HepG2 (cell line): ENCODE measurements around the gene RBBP8NL. TPM values are rescaled to one million over a fixed set of nuclear protein-coding genes. Genes with fewer than 3 reads are reported as not detected.

Experiments used
- BORCS8-MEF2B ChIP-seq: sonication (generic); formaldehyde crosslinking; IDR thresholded peaks from 2 replicates; pipeline ENCODE4 v1.8.0; 2022; ENCODE audit warnings: mild to moderate bottlenecking, missing genetic modification reagents
- EP300 ChIP-seq, 3 experiments: sonication (generic) in 1 of 3; formaldehyde crosslinking in 1 of 3; IDR thresholded peaks; 2 replicates each; pipeline versions ENCODE4 v1.5.1 to v1.6.1; 2011 to 2020; ENCODE audit warnings: low read depth in 2 of 3, low read length in 2 of 3, borderline replicate concordance in 1 of 3, improper control_type of control experiment in 1 of 3, mild to moderate bottlenecking in 1 of 3, missing genetic modification reagents in 1 of 3, moderate library complexity in 1 of 3
- KLF12 ChIP-seq: sonication (generic); formaldehyde crosslinking; IDR thresholded peaks from 2 replicates; pipeline ENCODE4 v1.4.0; 2020; ENCODE audit warnings: missing genetic modification reagents, borderline replicate concordance
- MEF2D ChIP-seq: sonication (generic); formaldehyde crosslinking; IDR thresholded peaks from 2 replicates; pipeline ENCODE4 v1.5.1; 2020; ENCODE audit warnings: mild to moderate bottlenecking, missing genetic modification reagents
- MIXL1 ChIP-seq: IDR thresholded peaks from 2 replicates; pipeline ENCODE4 v1.6.1; 2016
- NAIF1 ChIP-seq: sonication (generic); formaldehyde crosslinking; IDR thresholded peaks from 2 replicates; pipeline ENCODE4 v1.5.0; 2020; ENCODE audit warnings: mild to moderate bottlenecking, missing genetic modification reagents, borderline replicate concordance
- PCBP1 ChIP-seq: fragments of 200-400 bp; formaldehyde crosslinking; IDR thresholded peaks from 2 replicates; pipeline ENCODE4 v1.6.1; 2017; ENCODE audit warnings: mild to moderate bottlenecking, low read depth, low read length, borderline replicate concordance
- SMC3 ChIP-seq: IDR thresholded peaks from 2 replicates; pipeline ENCODE4 v1.6.1; 2011; ENCODE audit warnings: low read length, improper control_type of control experiment
- ZNF430 ChIP-seq: sonication (generic); formaldehyde crosslinking; IDR thresholded peaks from 2 replicates; pipeline ENCODE4 v1.9.0; 2021; ENCODE audit warnings: mild to moderate bottlenecking, missing genetic modification reagents
- ZNF446 ChIP-seq: sonication (generic); formaldehyde crosslinking; IDR thresholded peaks from 2 replicates; pipeline ENCODE4 v1.5.0; 2020; ENCODE audit warnings: mild to moderate bottlenecking, missing genetic modification reagents
- ZNF552 ChIP-seq: sonication (generic); formaldehyde crosslinking; IDR thresholded peaks from 2 replicates; pipeline ENCODE4 v1.9.0; 2022; ENCODE audit warnings: missing genetic modification reagents, mild to moderate bottlenecking, borderline replicate concordance
- ZNF629 ChIP-seq: sonication (generic); formaldehyde crosslinking; conservative IDR thresholded peaks from 2 replicates; pipeline ENCODE4 v1.5.0; 2020; ENCODE audit warnings: missing genetic modification reagents
- ZNF839 ChIP-seq: sonication (generic); formaldehyde crosslinking; IDR thresholded peaks from 2 replicates; pipeline ENCODE4 v1.4.0; 2020; ENCODE audit warnings: missing genetic modification reagents, mild to moderate bottlenecking, borderline replicate concordance
- polyA plus RNA-seq, 8 experiments: library from polyadenylated mRNA; depleted of rRNA in 3 of 8; stranded (reverse) in 7 of 8; unstranded in 1 of 8; fragments of >200 nt; fragmentation: Illumina TruSeq in 4 of 8; extraction: Trizol in 4 of 8; gene quantifications; 2 replicates each; pipeline versions ENCODE4 v1.2.1 to v1.2.3, GENCODE V29; 2011 to 2016; ENCODE audit warnings: low read depth in 4 of 8, missing spikeins in 1 of 8, mixed read lengths in 1 of 8; ENCODE audit not compliant: insufficient read depth in 1 of 8
- total RNA-seq, 5 experiments: library from RNA; depleted of rRNA; stranded (reverse); fragments of >200 nt; fragmentation: Illumina TruSeq; extraction: Trizol; gene quantifications; 2 replicates each; pipeline ENCODE4 v1.2.3, GENCODE V29; 2016; ENCODE audit warnings: low read depth in 1 of 5
- TF ChIP-seq, protein P1 (sequence below), 2 experiments: sonication (generic) in 1 of 2; formaldehyde crosslinking in 1 of 2; IDR thresholded peaks; 2 replicates each; pipeline versions ENCODE4 v1.5.1 to v1.6.1; 2011 to 2020; ENCODE audit warnings: borderline replicate concordance in 1 of 2, low read depth in 1 of 2, low read length in 1 of 2, mild to moderate bottlenecking in 1 of 2, missing genetic modification reagents in 1 of 2, moderate library complexity in 1 of 2
- TF ChIP-seq, protein P2 (sequence below): sonication (generic); formaldehyde crosslinking; IDR thresholded peaks from 2 replicates; pipeline ENCODE4 v1.8.0; 2022; ENCODE audit warnings: mild to moderate bottlenecking, missing genetic modification reagents
- TF ChIP-seq, protein P3 (sequence below): sonication (generic); formaldehyde crosslinking; IDR thresholded peaks from 2 replicates; pipeline ENCODE4 v1.5.0; 2020; ENCODE audit warnings: mild to moderate bottlenecking, missing genetic modification reagents
- TF ChIP-seq, protein P4 (sequence below): sonication (generic); formaldehyde crosslinking; IDR thresholded peaks from 2 replicates; pipeline ENCODE4 v1.5.0; 2020; ENCODE audit warnings: mild to moderate bottlenecking, missing genetic modification reagents
- TF ChIP-seq, protein P5 (sequence below): sonication (generic); formaldehyde crosslinking; IDR thresholded peaks from 2 replicates; pipeline ENCODE4 v1.9.0; 2022; ENCODE audit warnings: low read depth, missing genetic modification reagents

RBBP8NL gene
- total and polyA plus RNA-seq, 2 of the 13 experiments (the other 11 are each of a cell fraction or from before 2014, with no cell fraction given) = 0.69 to 0.86 TPM

DNA sequence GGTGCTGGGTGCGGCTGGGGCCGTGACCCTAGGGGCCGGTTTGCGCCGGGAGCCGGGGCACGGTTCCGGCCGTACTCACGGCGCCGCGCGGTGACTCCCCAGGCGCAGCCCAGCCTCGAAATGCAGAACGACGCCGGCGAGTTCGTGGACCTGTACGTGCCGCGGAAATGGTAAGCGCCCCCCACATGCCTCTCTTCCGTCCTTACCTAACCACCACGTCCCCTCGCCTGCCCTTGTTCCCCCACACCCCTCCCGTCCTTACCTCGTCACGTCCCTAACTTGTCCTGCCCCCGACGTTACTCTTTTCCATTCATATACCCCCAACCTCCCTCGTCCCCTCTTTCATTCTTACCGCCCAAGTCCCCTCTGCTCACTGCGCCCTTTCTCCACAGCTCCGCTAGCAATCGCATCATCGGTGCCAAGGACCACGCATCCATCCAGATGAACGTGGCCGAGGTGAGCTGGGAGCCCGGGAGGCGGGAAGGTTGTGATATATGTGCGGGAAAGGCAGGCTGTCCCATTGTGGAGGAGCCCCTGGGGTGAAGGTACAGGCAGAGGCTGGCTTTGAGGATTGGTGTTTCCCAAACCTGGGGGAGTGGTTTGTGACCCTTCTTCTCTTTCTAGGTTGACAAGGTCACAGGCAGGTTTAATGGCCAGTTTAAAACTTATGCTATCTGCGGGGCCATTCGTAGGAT is 40.0 kb downstream of the RBBP8NL start (continued):
- TF ChIP-seq, protein P1, sequence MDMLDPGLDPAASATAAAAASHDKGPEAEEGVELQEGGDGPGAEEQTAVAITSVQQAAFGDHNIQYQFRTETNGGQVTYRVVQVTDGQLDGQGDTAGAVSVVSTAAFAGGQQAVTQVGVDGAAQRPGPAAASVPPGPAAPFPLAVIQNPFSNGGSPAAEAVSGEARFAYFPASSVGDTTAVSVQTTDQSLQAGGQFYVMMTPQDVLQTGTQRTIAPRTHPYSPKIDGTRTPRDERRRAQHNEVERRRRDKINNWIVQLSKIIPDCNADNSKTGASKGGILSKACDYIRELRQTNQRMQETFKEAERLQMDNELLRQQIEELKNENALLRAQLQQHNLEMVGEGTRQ (IDR thresholded peaks at IDR 0.05; ENCODE audit: low read depth, low read length) = no peak
- TF ChIP-seq, protein P1 (CRISPR knock-in tag; IDR thresholded peaks at IDR 0.05; ENCODE audit: borderline replicate concordance) = no peak
- no peak; the same call in 1 of the 2 replicates for TF ChIP-seq MEF2D (CRISPR knock-in tag)
- TF ChIP-seq ZNF446 (CRISPR knock-in tag) = no peak; the same call in 1 of the 2 replicates
- TF ChIP-seq, protein P2, sequence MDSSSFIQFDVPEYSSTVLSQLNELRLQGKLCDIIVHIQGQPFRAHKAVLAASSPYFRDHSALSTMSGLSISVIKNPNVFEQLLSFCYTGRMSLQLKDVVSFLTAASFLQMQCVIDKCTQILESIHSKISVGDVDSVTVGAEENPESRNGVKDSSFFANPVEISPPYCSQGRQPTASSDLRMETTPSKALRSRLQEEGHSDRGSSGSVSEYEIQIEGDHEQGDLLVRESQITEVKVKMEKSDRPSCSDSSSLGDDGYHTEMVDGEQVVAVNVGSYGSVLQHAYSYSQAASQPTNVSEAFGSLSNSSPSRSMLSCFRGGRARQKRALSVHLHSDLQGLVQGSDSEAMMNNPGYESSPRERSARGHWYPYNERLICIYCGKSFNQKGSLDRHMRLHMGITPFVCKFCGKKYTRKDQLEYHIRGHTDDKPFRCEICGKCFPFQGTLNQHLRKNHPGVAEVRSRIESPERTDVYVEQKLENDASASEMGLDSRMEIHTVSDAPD (CRISPR knock-in tag) = no peak
- TF ChIP-seq, protein P3, sequence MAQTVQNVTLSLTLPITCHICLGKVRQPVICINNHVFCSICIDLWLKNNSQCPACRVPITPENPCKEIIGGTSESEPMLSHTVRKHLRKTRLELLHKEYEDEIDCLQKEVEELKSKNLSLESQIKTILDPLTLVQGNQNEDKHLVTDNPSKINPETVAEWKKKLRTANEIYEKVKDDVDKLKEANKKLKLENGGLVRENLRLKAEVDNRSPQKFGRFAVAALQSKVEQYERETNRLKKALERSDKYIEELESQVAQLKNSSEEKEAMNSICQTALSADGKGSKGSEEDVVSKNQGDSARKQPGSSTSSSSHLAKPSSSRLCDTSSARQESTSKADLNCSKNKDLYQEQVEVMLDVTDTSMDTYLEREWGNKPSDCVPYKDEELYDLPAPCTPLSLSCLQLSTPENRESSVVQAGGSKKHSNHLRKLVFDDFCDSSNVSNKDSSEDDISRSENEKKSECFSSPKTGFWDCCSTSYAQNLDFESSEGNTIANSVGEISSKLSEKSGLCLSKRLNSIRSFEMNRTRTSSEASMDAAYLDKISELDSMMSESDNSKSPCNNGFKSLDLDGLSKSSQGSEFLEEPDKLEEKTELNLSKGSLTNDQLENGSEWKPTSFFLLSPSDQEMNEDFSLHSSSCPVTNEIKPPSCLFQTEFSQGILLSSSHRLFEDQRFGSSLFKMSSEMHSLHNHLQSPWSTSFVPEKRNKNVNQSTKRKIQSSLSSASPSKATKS (CRISPR knock-in tag) = no peak
- no peak for TF ChIP-seq ZNF552 (CRISPR knock-in tag)
- TF ChIP-seq ZNF629 (CRISPR knock-in tag) = no peak
- no peak for TF ChIP-seq ZNF430 (CRISPR knock-in tag)
- no peak for TF ChIP-seq EP300 (IDR thresholded peaks at IDR 0.05; ENCODE audit: low read depth in 2 of 2, low read length in 2 of 2)
- no peak for TF ChIP-seq EP300 (CRISPR knock-in tag; IDR thresholded peaks at IDR 0.05; ENCODE audit: borderline replicate concordance)
- no peak for TF ChIP-seq PCBP1
- TF ChIP-seq MIXL1 = no peak
- TF ChIP-seq NAIF1 (CRISPR knock-in tag) = no peak
- TF ChIP-seq ZNF839 (CRISPR knock-in tag) = no peak
- TF ChIP-seq, protein P4, sequence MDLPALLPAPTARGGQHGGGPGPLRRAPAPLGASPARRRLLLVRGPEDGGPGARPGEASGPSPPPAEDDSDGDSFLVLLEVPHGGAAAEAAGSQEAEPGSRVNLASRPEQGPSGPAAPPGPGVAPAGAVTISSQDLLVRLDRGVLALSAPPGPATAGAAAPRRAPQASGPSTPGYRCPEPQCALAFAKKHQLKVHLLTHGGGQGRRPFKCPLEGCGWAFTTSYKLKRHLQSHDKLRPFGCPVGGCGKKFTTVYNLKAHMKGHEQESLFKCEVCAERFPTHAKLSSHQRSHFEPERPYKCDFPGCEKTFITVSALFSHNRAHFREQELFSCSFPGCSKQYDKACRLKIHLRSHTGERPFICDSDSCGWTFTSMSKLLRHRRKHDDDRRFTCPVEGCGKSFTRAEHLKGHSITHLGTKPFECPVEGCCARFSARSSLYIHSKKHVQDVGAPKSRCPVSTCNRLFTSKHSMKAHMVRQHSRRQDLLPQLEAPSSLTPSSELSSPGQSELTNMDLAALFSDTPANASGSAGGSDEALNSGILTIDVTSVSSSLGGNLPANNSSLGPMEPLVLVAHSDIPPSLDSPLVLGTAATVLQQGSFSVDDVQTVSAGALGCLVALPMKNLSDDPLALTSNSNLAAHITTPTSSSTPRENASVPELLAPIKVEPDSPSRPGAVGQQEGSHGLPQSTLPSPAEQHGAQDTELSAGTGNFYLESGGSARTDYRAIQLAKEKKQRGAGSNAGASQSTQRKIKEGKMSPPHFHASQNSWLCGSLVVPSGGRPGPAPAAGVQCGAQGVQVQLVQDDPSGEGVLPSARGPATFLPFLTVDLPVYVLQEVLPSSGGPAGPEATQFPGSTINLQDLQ (CRISPR knock-in tag) = no peak
- no peak for TF ChIP-seq BORCS8-MEF2B
- no peak for TF ChIP-seq KLF12 (CRISPR knock-in tag)
- TF ChIP-seq SMC3 = no peak
- TF ChIP-seq, protein P5, sequence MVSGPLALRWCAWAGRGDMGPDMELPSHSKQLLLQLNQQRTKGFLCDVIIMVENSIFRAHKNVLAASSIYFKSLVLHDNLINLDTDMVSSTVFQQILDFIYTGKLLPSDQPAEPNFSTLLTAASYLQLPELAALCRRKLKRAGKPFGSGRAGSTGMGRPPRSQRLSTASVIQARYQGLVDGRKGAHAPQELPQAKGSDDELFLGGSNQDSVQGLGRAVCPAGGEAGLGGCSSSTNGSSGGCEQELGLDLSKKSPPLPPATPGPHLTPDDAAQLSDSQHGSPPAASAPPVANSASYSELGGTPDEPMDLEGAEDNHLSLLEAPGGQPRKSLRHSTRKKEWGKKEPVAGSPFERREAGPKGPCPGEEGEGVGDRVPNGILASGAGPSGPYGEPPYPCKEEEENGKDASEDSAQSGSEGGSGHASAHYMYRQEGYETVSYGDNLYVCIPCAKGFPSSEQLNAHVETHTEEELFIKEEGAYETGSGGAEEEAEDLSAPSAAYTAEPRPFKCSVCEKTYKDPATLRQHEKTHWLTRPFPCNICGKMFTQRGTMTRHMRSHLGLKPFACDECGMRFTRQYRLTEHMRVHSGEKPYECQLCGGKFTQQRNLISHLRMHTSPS (CRISPR knock-in tag) = 0 out of 2 replicates have a peak, but pooled peaks have one; percentile 6
